ENCODE results near the gene MYO15B. TPM values are rescaled to one million over a fixed set of nuclear protein-coding genes. Genes with fewer than 3 reads are reported as not detected.

MYO15B gene
- total RNA-seq, 1 experiment from 2014 or later, result 26.5 TPM

DNA sequence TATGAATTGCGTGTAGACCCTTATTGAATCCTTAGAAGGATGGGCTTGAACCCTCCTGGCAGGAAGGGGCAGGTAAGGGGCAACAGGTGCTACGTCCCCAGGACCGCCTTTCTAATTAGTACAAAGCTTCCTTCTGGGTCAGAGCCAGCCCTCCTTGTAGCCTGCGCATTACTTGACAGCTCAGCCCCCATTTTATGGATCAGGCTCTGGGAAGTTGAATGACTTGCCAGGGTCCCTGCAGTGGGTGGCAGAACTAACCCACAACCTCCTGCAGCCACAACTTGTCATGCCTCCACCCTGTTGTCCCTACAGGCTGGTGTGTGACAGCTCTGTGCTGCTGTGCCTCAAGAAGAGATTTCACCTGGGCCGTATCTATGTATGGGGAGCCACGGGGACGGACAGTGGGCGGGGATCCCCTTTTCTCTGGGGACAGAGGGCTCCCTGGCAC lies 2.7 kb downstream of the MYO15B start:
- peak overlapping the region; percentile 83; the same call in 1 of the 2 replicates for H3K27ac ChIP-seq (ENCODE audit: low read length)
- intact Hi-C loops (cut with micrococcal nuclease; ENCODE audit: unreplicated experiment) (no loop called here), in situ Hi-C loops (cut with HindIII; ENCODE audit: low pct_unique_long_range_greater_than_20kb, low sequenced_read_pairs) (no loop called here)
- DNase-seq (ENCODE audit: low read depth, low spot score), result no peak
- POLR2A ChIA-PET, result no interaction called here
- peaks cover 7% of the 10 kb centered on the region for H3K4me1 ChIP-seq (ENCODE audit: control insufficient read depth, insufficient read depth, low read length)
- no peaks in the 10 kb centered on the region for H3K9me3 ChIP-seq (ENCODE audit: control insufficient read depth, insufficient read depth, low read depth, low read length)
- TF ChIP-seq, protein P1, sequence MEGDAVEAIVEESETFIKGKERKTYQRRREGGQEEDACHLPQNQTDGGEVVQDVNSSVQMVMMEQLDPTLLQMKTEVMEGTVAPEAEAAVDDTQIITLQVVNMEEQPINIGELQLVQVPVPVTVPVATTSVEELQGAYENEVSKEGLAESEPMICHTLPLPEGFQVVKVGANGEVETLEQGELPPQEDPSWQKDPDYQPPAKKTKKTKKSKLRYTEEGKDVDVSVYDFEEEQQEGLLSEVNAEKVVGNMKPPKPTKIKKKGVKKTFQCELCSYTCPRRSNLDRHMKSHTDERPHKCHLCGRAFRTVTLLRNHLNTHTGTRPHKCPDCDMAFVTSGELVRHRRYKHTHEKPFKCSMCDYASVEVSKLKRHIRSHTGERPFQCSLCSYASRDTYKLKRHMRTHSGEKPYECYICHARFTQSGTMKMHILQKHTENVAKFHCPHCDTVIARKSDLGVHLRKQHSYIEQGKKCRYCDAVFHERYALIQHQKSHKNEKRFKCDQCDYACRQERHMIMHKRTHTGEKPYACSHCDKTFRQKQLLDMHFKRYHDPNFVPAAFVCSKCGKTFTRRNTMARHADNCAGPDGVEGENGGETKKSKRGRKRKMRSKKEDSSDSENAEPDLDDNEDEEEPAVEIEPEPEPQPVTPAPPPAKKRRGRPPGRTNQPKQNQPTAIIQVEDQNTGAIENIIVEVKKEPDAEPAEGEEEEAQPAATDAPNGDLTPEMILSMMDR (IDR thresholded peaks at IDR 0.05), result no peak
- no peak for TF ChIP-seq SIN3A (IDR thresholded peaks at IDR 0.05; ENCODE audit: borderline replicate concordance, insufficient read depth, low read depth, low read length)
- TF ChIP-seq POLR2AphosphoS5 (IDR thresholded peaks at IDR 0.05; ENCODE audit: low read depth, low read length), result no peak
- no peak for TF ChIP-seq TCF7L2 (IDR thresholded peaks at IDR 0.05; ENCODE audit: low read depth, low read length)
- no peaks in the 10 kb centered on the region for H3K36me3 ChIP-seq (ENCODE audit: control insufficient read depth, insufficient read depth, low read length)
- no peak for ATAC-seq
- H3K4me3 ChIP-seq (ENCODE audit: low read depth in 2 of 2, low read length in 2 of 2), result peak overlapping the region in 1 of 2 experiments; percentile 62; a peak in 2 of 4 replicates
- no TSS peak for BruUV-seq (replicated peaks)
- CTCF ChIA-PET, result interaction anchor here (1.2 to 2.6 kb wide), 2 partner anchors 11 to 74 kb away, joined by 6 to 12 read pairs; partner anchors contain the start of gene TSEN54
- H3K27me3 ChIP-seq (ENCODE audit: control insufficient read depth, insufficient read depth, low read length), result no peaks in the 10 kb centered on the region

- H3K27ac ChIP-seq (ENCODE audit: low read length), result no peak overlapping the region
- H3K27me3 ChIP-seq (ENCODE audit: control insufficient read depth, insufficient read depth, low read length), result no peaks in the 10 kb centered on the region
- H3K4me3 ChIP-seq (ENCODE audit: low read depth in 2 of 2, low read length in 2 of 2), result no peak overlapping the region
- H3K4me1 ChIP-seq (ENCODE audit: control insufficient read depth, insufficient read depth, low read length), result peaks cover 7% of the 10 kb centered on the region
- intact Hi-C loops (cut with micrococcal nuclease; ENCODE audit: unreplicated experiment) (no loop called here), in situ Hi-C loops (cut with HindIII; ENCODE audit: low pct_unique_long_range_greater_than_20kb, low sequenced_read_pairs) (no loop called here)
- no peak for TF ChIP-seq POLR2AphosphoS5 (IDR thresholded peaks at IDR 0.05; ENCODE audit: low read depth, low read length)
- no peak for TF ChIP-seq REST (IDR thresholded peaks at IDR 0.05; ENCODE audit: insufficient read depth in 1 of 2, low read depth in 2 of 2, low read length in 1 of 2)
- TF ChIP-seq, protein P1 (IDR thresholded peaks at IDR 0.05), result no peak
- TF ChIP-seq SIN3A (IDR thresholded peaks at IDR 0.05; ENCODE audit: borderline replicate concordance, insufficient read depth, low read depth, low read length), result no peak
- TF ChIP-seq TCF7L2 (IDR thresholded peaks at IDR 0.05; ENCODE audit: low read depth, low read length), result no peak
- H3K9me3 ChIP-seq (ENCODE audit: control insufficient read depth, insufficient read depth, low read depth, low read length), result no peaks in the 10 kb centered on the region
- ChIA-PET CTCF (interaction anchor here (1.1 to 2.6 kb wide), 3 partner anchors 10 to 232 kb away, joined by 3 to 12 read pairs (median 6); partner anchors contain the start of gene TSEN54), POLR2A (no interaction called here)
- no peaks in the 10 kb centered on the region for H3K36me3 ChIP-seq (ENCODE audit: control insufficient read depth, insufficient read depth, low read length)
- ATAC-seq (no peak), DNase-seq (ENCODE audit: low read depth, low spot score) (no peak)
- BruUV-seq (replicated peaks), result no TSS peak
These were observed 3.5 kb downstream of the MYO15B start for GRCh38 chr17:75590849-75591721.

All from Panc1 (cell line).